Raji (cell line): ENCODE data around the gene ATP6V1F.

Source experiments
- POLR2A ChIP-seq: IDR thresholded peaks from 2 replicates; pipeline ENCODE4 v1.6.1; 2011; ENCODE audit warnings: low read depth, low read length, control low read depth; ENCODE audit not compliant: insufficient read depth

Gene ATP6V1F

GRCh38 chr7:128841921-128842673 lies 20.6 kb upstream of the ATP6V1F start:
- no peak for TF ChIP-seq POLR2A

GRCh38 chr7:128842674-128843641 lies 19.7 kb upstream of the ATP6V1F start:
- TF ChIP-seq POLR2A, result no peak

- TF ChIP-seq POLR2A, result no peak
Observed at GRCh38 chr7:128843938-128844621, 18.6 kb upstream of the ATP6V1F start.

- no peak for TF ChIP-seq POLR2A
Observed at GRCh38 chr7:128844777-128845311, 17.8 kb upstream of the ATP6V1F start.

- no peak for TF ChIP-seq POLR2A
Observed at GRCh38 chr7:128845475-128845874, 17.2 kb upstream of the ATP6V1F start.

GRCh38 chr7:128845987-128846386 lies 16.7 kb upstream of the ATP6V1F start:
- no peak for TF ChIP-seq POLR2A

GRCh38 chr7:128846781-128847444 lies 15.7 kb upstream of the ATP6V1F start:
- no peak for TF ChIP-seq POLR2A

GRCh38 chr7:128847721-128848211 lies 14.9 kb upstream of the ATP6V1F start:
- TF ChIP-seq POLR2A, result no peak

- no peak for TF ChIP-seq POLR2A
Observed at GRCh38 chr7:128848289-128849155, 14.1 kb upstream of the ATP6V1F start.

- TF ChIP-seq POLR2A, result no peak
Observed at GRCh38 chr7:128849156-128849515, 13.5 kb upstream of the ATP6V1F start.

- no peak for TF ChIP-seq POLR2A
Observed at GRCh38 chr7:128849804-128850490, 12.7 kb upstream of the ATP6V1F start.

GRCh38 chr7:128852537-128853254 lies 10.0 kb upstream of the ATP6V1F start:
- no peak for TF ChIP-seq POLR2A

GRCh38 chr7:128853799-128854198 lies 8.9 kb upstream of the ATP6V1F start:
- TF ChIP-seq POLR2A, result no peak

GRCh38 chr7:128854396-128854795 lies 8.3 kb upstream of the ATP6V1F start:
- no peak for TF ChIP-seq POLR2A
